Measurements from ENCODE around the gene ARL16. TPM values are rescaled to one million over a fixed set of nuclear protein-coding genes. Genes with fewer than 3 reads are reported as not detected.

Gene ARL16
- total RNA-seq, 1 donor from 2014 or later = 38.6 TPM

DNA sequence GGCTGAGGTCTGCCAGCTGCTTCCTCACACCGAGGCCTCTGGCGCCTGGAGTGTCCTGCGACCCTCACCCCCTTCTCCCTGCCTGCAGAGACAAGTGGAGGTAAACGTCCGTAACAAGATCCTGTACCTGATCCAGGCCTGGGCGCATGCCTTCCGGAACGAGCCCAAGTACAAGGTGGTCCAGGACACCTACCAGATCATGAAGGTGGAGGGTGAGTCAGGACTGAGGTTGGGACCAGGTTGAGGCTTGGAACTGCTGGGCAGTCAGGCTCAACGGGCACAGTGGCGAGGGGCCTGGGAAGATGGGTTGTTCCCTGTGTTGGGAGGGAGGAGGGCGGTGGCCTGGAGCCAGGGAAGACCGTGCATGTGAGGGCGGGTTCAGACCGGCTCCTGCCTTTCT lies 5.0 kb upstream of the ARL16 start:
- Mint-ChIP-seq H3K4me3 (ENCODE audit: unreplicated experiment) (no peak overlapping the region), H3K9me3 (ENCODE audit: unreplicated experiment) (no peaks in the 10 kb centered on the region), H3K27ac (ENCODE audit: unreplicated experiment) (peak overlapping the region; percentile 66), H3K36me3 (ENCODE audit: low read depth, unreplicated experiment) (peaks cover 16% of the 10 kb centered on the region), H3K4me1 (ENCODE audit: low read depth, unreplicated experiment) (peaks cover 8% of the 10 kb centered on the region), H3K27me3 (ENCODE audit: low read depth, unreplicated experiment) (no peaks in the 10 kb centered on the region)
- no peak for DNase-seq (ENCODE audit: low read depth)
- H3K27ac ChIP-seq (ENCODE audit: low read depth, low read length) = no peak overlapping the region
- peaks cover 29% of the 10 kb centered on the region for H3K36me3 ChIP-seq (ENCODE audit: insufficient read depth, low read length)
- no peak overlapping the region for H3K4me3 ChIP-seq (ENCODE audit: insufficient read depth, low read depth, low read length)
- no peaks in the 10 kb centered on the region for H3K9me3 ChIP-seq (ENCODE audit: insufficient read depth, low read depth, low read length)
- peak overlapping the region; percentile 6 for H3K9ac ChIP-seq (ENCODE audit: low read length)
- no peak for FAIRE-seq
- no peak overlapping the region for H2AFZ ChIP-seq (ENCODE audit: low read depth, low read length)
- TF ChIP-seq EZH2 (IDR thresholded peaks at IDR 0.05; ENCODE audit: insufficient read depth, low read length) = no peak
- TF ChIP-seq, protein P1, sequence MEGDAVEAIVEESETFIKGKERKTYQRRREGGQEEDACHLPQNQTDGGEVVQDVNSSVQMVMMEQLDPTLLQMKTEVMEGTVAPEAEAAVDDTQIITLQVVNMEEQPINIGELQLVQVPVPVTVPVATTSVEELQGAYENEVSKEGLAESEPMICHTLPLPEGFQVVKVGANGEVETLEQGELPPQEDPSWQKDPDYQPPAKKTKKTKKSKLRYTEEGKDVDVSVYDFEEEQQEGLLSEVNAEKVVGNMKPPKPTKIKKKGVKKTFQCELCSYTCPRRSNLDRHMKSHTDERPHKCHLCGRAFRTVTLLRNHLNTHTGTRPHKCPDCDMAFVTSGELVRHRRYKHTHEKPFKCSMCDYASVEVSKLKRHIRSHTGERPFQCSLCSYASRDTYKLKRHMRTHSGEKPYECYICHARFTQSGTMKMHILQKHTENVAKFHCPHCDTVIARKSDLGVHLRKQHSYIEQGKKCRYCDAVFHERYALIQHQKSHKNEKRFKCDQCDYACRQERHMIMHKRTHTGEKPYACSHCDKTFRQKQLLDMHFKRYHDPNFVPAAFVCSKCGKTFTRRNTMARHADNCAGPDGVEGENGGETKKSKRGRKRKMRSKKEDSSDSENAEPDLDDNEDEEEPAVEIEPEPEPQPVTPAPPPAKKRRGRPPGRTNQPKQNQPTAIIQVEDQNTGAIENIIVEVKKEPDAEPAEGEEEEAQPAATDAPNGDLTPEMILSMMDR (IDR thresholded peaks at IDR 0.05; ENCODE audit: insufficient read depth, low read depth, low read length) = no peak
- peaks cover 95% of the 10 kb centered on the region for H3K79me2 ChIP-seq (ENCODE audit: insufficient read depth, low read length)
- H3K27me3 ChIP-seq (ENCODE audit: insufficient read depth, low read length) = no peaks in the 10 kb centered on the region
- no peak overlapping the region for H3K4me2 ChIP-seq (ENCODE audit: low read length)
- H3K4me1 ChIP-seq (ENCODE audit: insufficient read depth, low read length) = peaks cover 16% of the 10 kb centered on the region
- H4K20me1 ChIP-seq (ENCODE audit: insufficient read depth, low read length) = peaks cover 89% of the 10 kb centered on the region

DNA sequence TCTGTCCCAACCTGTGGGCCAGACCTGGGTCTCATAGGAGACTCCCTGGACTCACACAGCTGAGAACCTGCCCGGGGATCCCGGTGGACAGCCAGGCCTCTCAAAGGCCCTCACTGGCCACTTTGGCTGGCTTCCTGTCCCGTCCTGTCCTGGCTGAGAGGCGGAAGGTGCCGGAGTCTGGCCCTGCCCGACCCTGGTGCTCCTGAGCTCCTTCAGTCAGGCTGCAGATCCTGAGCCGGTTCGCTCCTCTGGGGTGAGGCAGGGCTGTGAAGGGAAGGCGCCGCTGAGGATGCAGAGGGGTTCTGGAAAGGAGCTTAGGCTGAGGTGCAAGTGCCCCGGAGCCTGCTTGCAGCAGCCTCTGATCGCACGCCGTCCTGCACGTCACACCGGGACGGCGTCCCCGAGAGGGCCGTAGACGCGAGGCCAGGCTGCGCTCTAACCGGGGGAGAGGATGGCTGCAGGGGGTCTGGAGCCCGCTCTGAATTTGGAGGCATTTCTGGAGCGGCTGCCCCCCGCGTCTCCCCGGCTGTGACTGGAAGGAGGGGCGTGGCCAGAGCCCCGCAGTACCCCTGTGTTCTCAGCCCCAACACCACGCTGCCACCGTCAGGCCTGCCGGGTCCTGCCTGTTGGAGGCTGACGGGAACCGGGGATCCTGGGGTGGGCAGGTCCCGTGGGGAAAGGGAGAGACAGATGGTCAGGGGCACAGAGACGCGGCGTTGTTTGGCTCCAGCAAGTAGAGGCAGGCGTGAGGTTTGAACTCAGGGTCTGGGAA lies 4.4 kb upstream of the ARL16 start:
- H3K36me3 ChIP-seq (ENCODE audit: insufficient read depth, low read length) = peaks cover 26% of the 10 kb centered on the region
- peaks cover 8% of the 10 kb centered on the region for H3K4me1 Mint-ChIP-seq (ENCODE audit: low read depth, unreplicated experiment)
- H3K9me3 Mint-ChIP-seq (ENCODE audit: unreplicated experiment) = no peaks in the 10 kb centered on the region
- no peaks in the 10 kb centered on the region for H3K27me3 Mint-ChIP-seq (ENCODE audit: low read depth, unreplicated experiment)
- peaks cover 96% of the 10 kb centered on the region for H3K79me2 ChIP-seq (ENCODE audit: insufficient read depth, low read length)
- H3K4me2 ChIP-seq (ENCODE audit: low read length) = no peak overlapping the region
- H4K20me1 ChIP-seq (ENCODE audit: insufficient read depth, low read length) = peaks cover 86% of the 10 kb centered on the region
- no peak overlapping the region for H3K27ac ChIP-seq (ENCODE audit: low read depth, low read length)
- H3K4me3 Mint-ChIP-seq (ENCODE audit: unreplicated experiment) = no peak overlapping the region
- H3K9me3 ChIP-seq (ENCODE audit: insufficient read depth, low read depth, low read length) = no peaks in the 10 kb centered on the region
- no peak overlapping the region for H3K27ac Mint-ChIP-seq (ENCODE audit: unreplicated experiment)
- H3K9ac ChIP-seq (ENCODE audit: low read length) = no peak overlapping the region
- TF ChIP-seq, protein P1 (IDR thresholded peaks at IDR 0.05; ENCODE audit: insufficient read depth, low read depth, low read length) = no peak
- TF ChIP-seq EZH2 (IDR thresholded peaks at IDR 0.05; ENCODE audit: insufficient read depth, low read length) = no peak
- FAIRE-seq = no peak
- peaks cover 16% of the 10 kb centered on the region for H3K4me1 ChIP-seq (ENCODE audit: insufficient read depth, low read length)
- H3K4me3 ChIP-seq (ENCODE audit: insufficient read depth, low read depth, low read length) = no peak overlapping the region
- H2AFZ ChIP-seq (ENCODE audit: low read depth, low read length) = no peak overlapping the region
- no peak for DNase-seq (ENCODE audit: low read depth)
- peaks cover 16% of the 10 kb centered on the region for H3K36me3 Mint-ChIP-seq (ENCODE audit: low read depth, unreplicated experiment)
- no peaks in the 10 kb centered on the region for H3K27me3 ChIP-seq (ENCODE audit: insufficient read depth, low read length)

DNA sequence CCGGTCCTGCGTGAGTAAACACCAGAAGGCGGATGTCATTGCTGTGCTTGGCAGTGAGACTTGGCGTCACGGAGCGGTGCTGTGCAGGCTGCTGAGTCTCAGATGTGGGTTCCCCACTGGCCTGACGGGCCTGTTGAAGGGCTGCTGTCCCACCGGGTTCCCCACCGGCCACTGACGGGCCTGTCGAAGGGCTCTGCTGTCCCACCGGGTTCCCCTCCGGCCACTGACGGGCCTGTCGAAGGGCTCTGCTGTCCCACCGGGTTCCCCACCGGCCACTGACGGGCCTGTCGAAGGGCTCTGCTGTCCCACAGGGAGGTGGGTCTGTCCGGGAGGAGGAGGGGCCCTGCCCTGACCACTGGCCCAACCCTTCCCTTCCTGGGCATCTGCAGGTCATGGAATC lies 3.0 kb upstream of the ARL16 start:
- Histone ChIP-seq H3K9ac (ENCODE audit: low read length) (peak overlapping the region; percentile 93), H4K20me1 (ENCODE audit: insufficient read depth, low read length) (peaks cover 85% of the 10 kb centered on the region), H3K9me3 (ENCODE audit: insufficient read depth, low read depth, low read length) (no peaks in the 10 kb centered on the region), H3K79me2 (ENCODE audit: insufficient read depth, low read length) (peaks cover 98% of the 10 kb centered on the region), H3K4me2 (ENCODE audit: low read length) (no peak overlapping the region), H3K4me1 (ENCODE audit: insufficient read depth, low read length) (peaks cover 29% of the 10 kb centered on the region), H3K27ac (ENCODE audit: low read depth, low read length) (no peak overlapping the region), H2AFZ (ENCODE audit: low read depth, low read length) (no peak overlapping the region), H3K27me3 (ENCODE audit: insufficient read depth, low read length) (no peaks in the 10 kb centered on the region), H3K36me3 (ENCODE audit: insufficient read depth, low read length) (peaks cover 22% of the 10 kb centered on the region), H3K4me3 (ENCODE audit: insufficient read depth, low read depth, low read length) (no peak overlapping the region)
- no peak for DNase-seq (ENCODE audit: low read depth)
- Mint-ChIP-seq H3K27me3 (ENCODE audit: low read depth, unreplicated experiment) (no peaks in the 10 kb centered on the region), H3K4me1 (ENCODE audit: low read depth, unreplicated experiment) (peaks cover 14% of the 10 kb centered on the region), H3K36me3 (ENCODE audit: low read depth, unreplicated experiment) (peaks cover 16% of the 10 kb centered on the region), H3K27ac (ENCODE audit: unreplicated experiment) (no peak overlapping the region), H3K9me3 (ENCODE audit: unreplicated experiment) (no peaks in the 10 kb centered on the region), H3K4me3 (ENCODE audit: unreplicated experiment) (peak overlapping the region; percentile 57)
- no peak for FAIRE-seq
- TF ChIP-seq EZH2 (IDR thresholded peaks at IDR 0.05; ENCODE audit: insufficient read depth, low read length) = no peak
- TF ChIP-seq, protein P1 (IDR thresholded peaks at IDR 0.05; ENCODE audit: insufficient read depth, low read depth, low read length) = no peak

Measured in astrocyte (in vitro differentiated cells and primary cell).